NCI-H2107 (cell line): Measurements from ENCODE around the gene RAB14.

ENCODE experiments used
- DNase-seq: peaks from one replicate; lab custom pipeline; 2025; lab: John Stamatoyannopoulos, UW

The RAB14 gene

GRCh38 chr9:121201738-121202533 is at the start of gene RAB14:
RAB14 (minus strand) TSS chr9:121201869; CDS start chr9:121193412, 8,457 bp downstream.
- peak; percentile 98 for DNase-seq

DNA sequence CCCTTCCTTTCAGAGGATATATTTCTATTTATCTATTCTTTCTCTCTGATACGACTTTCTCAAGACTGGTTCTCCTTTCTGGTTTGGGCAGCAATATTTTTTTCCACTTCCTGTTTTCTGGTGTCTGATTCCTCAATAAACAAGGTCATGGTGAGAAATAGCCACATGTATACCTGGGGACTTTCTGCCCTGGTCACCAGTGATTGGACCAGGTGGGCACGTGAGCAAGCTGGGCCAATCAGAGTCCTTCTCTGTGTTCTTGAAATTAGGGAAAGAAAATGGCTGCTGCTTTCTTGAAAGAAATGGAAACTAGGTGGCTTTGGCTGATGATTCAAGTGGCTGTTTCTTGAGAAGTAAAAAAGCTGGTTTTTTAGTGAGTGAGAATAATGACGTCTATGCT is 47.9 kb upstream of the RAB14 start:
- DNase-seq: no peak

GRCh38 chr9:121246821-121247561 is 45.3 kb upstream of the RAB14 start:
- no peak for DNase-seq

- no peak for DNase-seq
Measured at GRCh38 chr9:121242959-121243346, 41.3 kb upstream of the RAB14 start.

- no peak for DNase-seq
Measured at GRCh38 chr9:121242219-121242958, 40.7 kb upstream of the RAB14 start.

- DNase-seq: no peak
Measured at GRCh38 chr9:121240472-121241135, 38.9 kb upstream of the RAB14 start.

DNA sequence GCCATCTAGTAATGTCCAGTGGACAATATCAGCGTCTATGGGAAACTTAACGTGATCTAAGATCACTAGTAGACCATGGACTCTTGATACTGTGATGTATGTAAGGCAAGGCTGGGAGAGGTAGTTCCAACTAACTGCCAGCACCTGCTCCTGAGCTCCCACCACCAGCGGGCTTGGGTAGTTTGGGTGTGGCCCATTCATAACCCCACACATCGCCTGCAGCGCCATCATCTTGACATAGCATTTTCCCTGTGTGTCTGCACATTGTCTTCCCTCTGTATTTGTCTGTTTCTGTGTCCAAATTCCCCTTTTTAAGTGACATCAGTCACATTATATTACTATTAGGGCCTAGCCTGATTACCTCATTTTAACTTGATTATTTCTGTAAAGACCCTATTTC is 38.2 kb upstream of the RAB14 start:
- no peak for DNase-seq

GRCh38 chr9:121239071-121239470 is 37.4 kb upstream of the RAB14 start:
- DNase-seq: no peak

GRCh38 chr9:121237916-121238315 is 36.2 kb upstream of the RAB14 start:
- DNase-seq: no peak

DNA sequence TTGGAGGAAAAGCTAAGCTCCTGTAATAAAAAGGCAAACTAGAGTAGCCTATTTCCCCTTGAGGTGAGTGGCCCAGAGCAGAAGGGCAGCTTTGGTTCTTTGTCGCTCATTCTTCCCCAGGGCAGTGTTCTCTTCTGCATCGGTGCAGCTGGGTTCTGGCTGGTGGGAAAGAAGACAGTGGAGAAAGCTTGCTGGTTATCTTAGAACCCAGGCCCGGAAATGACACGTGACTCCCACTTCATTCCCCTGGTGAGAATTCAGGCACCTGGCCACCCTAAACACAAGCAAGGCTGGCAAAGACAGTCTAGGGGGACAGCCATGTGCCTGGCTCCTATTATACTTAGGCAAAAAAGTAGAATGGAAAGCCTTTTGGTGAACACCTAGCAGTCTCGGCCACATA is 33.8 kb upstream of the RAB14 start:
- no peak for DNase-seq

DNA sequence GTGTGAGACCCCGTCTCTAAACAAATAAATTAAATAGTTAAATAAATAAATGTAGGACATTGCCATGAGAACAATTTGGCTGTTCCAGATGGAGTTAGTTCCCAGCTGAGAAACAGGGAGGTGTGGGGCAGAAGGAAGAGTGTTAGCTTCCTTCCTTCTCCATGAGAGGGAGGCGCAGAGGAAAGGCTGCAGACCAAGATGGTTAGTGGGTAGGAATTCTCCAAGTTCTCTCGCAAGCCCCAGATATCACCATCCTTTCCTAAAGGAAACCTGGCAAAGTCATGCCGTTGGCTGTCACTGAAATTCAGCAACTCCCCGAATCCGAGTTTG is 33.1 kb upstream of the RAB14 start:
- no peak for DNase-seq

- no peak for DNase-seq
Measured at GRCh38 chr9:121233906-121234831, 32.5 kb upstream of the RAB14 start.

- DNase-seq: no peak
Measured at GRCh38 chr9:121232251-121232650, 30.6 kb upstream of the RAB14 start.

DNA sequence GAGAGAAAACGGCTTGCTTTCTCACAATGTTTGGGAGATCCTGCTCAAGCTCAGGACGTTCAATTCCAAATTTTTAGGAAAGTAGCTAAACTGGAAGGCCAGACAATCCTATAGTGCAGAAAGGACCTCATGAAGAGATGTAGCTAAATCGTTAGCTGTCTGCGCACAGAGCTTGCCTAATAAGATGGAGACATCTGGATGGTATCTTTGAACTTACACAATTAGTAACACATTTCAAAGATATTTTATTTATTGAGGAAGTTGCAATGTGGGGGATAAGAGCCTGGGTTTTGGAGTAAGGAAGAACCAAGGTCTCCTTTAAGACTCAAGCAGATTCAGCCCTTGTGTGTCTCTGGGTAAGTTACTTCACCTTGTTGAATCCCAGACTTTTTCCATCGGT is 28.6 kb upstream of the RAB14 start:
- no peak for DNase-seq

DNA sequence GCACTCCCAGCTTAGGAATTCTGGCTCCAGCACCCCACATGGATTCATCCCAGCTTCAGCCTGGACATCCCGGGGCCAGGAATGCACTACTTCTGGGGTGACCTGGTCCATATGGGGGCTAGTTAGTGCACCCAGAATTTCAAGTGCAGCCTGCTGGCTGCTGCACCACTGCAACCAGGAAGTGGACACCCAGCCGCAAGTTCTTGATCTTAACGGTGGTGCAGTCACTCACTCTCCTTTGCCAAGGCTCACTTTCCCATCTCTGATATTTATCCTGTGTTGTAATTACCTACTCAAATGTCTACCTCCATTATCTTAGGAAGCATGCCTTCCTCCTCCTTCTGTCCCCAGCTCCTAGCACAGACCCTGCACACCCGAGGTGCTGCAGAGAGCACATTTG is 26.2 kb upstream of the RAB14 start:
- no peak for DNase-seq

DNA sequence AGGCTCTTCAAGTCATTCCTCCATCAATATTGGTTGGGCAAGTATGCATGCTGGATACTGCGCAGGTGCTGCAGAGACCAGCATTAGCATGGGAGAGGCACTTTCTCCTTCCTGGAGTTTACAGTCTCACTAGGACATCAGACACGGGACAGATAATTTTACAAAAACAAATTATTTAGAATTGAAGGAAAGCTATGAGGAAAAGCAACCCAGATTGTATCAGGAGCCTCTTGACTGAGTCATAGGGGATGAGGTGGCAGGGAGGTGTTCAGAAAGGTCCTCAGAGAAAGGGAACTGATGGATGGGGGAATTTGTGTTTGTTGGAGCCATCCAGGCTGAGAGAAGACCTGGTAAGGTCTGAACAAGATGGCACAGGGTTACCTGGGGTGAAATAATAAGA is 24.5 kb upstream of the RAB14 start:
- no peak for DNase-seq

GRCh38 chr9:121225240-121225639 is 23.6 kb upstream of the RAB14 start:
- no peak for DNase-seq

DNA sequence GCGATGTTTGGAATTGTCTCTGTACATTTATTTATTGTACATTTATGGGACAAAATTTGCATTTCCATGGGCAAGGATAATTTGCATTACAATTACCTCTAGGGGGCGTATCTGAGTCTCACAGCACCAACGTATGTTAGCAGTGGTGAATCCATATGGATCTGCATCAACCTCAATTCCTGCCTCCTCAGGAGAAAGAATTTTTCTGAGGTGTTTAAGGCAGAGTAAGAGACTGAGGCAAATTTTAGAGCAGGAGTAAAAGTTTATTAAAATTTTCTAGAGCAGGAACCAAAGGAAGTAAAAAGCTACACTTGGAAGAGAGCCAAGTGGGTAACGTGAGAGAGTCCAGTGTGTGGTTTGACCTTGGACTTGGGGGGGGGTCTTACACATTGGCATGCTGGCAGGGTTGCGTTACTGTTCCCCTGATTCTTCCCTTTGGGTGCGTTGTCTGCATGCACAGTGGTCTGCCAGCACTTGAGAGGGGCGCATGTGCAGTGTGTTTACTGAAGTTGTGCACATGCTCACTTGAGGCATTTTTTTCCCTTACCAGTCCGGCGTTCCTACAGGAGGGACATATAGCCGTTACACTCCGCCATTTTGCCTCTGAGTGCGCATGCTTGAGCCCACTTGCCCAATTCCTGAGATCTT is 21.0 kb upstream of the RAB14 start:
- DNase-seq: no peak

DNA sequence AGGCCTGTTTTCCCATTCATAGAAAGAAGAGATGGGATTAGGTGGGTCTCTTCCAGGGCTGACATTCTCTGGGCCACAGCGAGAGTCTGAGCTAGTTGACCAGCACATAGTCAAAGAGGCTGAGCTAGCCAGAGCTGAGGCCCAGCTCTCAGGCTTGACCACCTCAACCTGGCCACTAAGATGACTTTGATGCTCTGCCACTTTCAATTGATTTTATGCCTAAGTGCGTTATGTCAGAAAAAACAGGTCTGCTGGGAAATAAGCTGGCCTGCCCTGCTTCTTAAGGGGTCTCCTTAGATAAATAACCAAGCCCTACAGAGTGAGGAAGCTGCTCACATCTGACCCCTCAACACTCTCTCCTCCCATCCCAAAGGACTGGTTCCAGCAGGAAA is 20.0 kb upstream of the RAB14 start:
- no peak for DNase-seq

- no peak for DNase-seq
Measured at GRCh38 chr9:121220996-121221663, 19.5 kb upstream of the RAB14 start.
